ENCODE measurements around the gene ZNF350. TPM values are rescaled to one million over a fixed set of nuclear protein-coding genes. Genes with fewer than 3 reads are reported as not detected.
"Not testable (repeated sequence)": the region's sequence is repeated elsewhere in the genome, so short reads cannot be mapped to it uniquely, and the experiment has no call there.

The ZNF350 gene
- total and polyA plus RNA-seq, 4 donors: 2.1 to 4.9 (median 3.6) TPM

DNA sequence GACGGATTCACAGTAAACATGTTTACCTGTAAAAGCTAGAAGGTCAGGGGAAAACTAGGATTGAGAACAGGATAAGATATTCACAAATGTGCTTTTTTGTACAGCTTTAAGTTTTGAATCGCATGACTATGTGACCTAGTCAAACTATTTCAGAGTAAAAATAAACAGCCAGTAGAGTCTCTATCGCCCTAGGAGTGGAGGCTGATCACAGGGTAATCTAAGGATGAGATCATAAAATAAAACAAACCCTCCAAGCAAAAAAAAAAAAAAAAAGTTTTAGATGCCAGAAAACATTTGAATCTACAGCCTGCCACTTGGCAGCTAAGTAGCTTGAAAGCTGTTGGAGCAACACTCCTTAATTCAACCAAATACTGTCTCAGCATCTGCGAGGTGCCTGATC lies 26.8 kb downstream of the ZNF350 start:
- no peaks in the 10 kb centered on the region for H3K27me3 ChIP-seq (ENCODE audit: control insufficient read depth in 4 of 4, insufficient read depth in 4 of 4, low read length in 3 of 4)
- no peak overlapping the region for H3K27ac ChIP-seq (ENCODE audit: low read depth in 1 of 2, low read length in 2 of 2)
- peaks cover 0 to 19% (median 9%) of the 10 kb centered on the region in 4 donors for H3K36me3 ChIP-seq (ENCODE audit: control insufficient read depth in 4 of 4, insufficient read depth in 3 of 4, low read depth in 1 of 4, low read length in 3 of 4)
- no peaks in the 10 kb centered on the region for H3K4me1 ChIP-seq (ENCODE audit: control insufficient read depth in 4 of 4, insufficient read depth in 4 of 4, low read length in 3 of 4)
- DNase-seq (ENCODE audit: low spot score): no peak
- peak overlapping the region in 2 of 3 donors; percentile 11 to 12 for H3K4me3 ChIP-seq (ENCODE audit: low read depth in 1 of 3, low read length in 3 of 3)
- 77% methylated on average over 4 of the region's 4 CpGs for WGBS
- H3K9me3 ChIP-seq (ENCODE audit: control insufficient read depth in 4 of 4, low read length in 3 of 4): peaks cover 36 to 68% (median 45%) of the 10 kb centered on the region in 4 donors
- H3K9ac ChIP-seq (ENCODE audit: low read depth in 1 of 2, low read length in 2 of 2): no peak overlapping the region
- TF ChIP-seq, protein P1, sequence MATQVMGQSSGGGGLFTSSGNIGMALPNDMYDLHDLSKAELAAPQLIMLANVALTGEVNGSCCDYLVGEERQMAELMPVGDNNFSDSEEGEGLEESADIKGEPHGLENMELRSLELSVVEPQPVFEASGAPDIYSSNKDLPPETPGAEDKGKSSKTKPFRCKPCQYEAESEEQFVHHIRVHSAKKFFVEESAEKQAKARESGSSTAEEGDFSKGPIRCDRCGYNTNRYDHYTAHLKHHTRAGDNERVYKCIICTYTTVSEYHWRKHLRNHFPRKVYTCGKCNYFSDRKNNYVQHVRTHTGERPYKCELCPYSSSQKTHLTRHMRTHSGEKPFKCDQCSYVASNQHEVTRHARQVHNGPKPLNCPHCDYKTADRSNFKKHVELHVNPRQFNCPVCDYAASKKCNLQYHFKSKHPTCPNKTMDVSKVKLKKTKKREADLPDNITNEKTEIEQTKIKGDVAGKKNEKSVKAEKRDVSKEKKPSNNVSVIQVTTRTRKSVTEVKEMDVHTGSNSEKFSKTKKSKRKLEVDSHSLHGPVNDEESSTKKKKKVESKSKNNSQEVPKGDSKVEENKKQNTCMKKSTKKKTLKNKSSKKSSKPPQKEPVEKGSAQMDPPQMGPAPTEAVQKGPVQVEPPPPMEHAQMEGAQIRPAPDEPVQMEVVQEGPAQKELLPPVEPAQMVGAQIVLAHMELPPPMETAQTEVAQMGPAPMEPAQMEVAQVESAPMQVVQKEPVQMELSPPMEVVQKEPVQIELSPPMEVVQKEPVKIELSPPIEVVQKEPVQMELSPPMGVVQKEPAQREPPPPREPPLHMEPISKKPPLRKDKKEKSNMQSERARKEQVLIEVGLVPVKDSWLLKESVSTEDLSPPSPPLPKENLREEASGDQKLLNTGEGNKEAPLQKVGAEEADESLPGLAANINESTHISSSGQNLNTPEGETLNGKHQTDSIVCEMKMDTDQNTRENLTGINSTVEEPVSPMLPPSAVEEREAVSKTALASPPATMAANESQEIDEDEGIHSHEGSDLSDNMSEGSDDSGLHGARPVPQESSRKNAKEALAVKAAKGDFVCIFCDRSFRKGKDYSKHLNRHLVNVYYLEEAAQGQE (IDR thresholded peaks at IDR 0.05): no peak
- no peak for TF ChIP-seq RAD21 (IDR thresholded peaks at IDR 0.05)
- TF ChIP-seq, protein P2, sequence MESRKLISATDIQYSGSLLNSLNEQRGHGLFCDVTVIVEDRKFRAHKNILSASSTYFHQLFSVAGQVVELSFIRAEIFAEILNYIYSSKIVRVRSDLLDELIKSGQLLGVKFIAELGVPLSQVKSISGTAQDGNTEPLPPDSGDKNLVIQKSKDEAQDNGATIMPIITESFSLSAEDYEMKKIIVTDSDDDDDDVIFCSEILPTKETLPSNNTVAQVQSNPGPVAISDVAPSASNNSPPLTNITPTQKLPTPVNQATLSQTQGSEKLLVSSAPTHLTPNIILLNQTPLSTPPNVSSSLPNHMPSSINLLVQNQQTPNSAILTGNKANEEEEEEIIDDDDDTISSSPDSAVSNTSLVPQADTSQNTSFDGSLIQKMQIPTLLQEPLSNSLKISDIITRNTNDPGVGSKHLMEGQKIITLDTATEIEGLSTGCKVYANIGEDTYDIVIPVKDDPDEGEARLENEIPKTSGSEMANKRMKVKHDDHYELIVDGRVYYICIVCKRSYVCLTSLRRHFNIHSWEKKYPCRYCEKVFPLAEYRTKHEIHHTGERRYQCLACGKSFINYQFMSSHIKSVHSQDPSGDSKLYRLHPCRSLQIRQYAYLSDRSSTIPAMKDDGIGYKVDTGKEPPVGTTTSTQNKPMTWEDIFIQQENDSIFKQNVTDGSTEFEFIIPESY (IDR thresholded peaks at IDR 0.05): no peak
- no peak for TF ChIP-seq EGR1 (IDR thresholded peaks at IDR 0.05; ENCODE audit: low read depth in 2 of 2)
- TF ChIP-seq, protein P3, sequence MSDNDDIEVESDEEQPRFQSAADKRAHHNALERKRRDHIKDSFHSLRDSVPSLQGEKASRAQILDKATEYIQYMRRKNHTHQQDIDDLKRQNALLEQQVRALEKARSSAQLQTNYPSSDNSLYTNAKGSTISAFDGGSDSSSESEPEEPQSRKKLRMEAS (IDR thresholded peaks at IDR 0.05): no peak
- TF ChIP-seq TAF1 (conservative IDR thresholded peaks at IDR 0.05): no peak

DNA sequence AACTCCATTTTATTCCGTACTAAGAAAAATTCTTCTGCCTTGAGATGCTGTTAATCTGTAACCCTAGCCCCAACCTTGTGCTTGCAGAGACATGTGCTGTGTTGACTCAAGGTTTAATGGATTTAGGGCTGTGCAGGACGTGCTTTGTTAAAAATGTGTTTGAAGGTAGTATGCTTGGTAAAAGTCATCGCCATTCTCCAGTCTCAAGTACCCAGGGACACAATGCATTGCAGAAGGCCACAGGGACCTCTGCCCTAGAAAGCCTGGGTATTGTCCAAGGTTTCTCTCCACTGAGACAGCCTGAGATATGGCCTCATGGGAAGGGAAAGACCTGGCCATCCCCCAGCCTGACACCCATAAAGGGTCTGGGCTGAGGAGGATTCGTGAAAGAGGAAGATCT lies 28.8 kb downstream of the ZNF350 start:
- not testable (repeated sequence) for DNase-seq (ENCODE audit: low spot score); H3K27ac ChIP-seq (ENCODE audit: low read depth in 1 of 2, low read length in 2 of 2); H3K4me1 ChIP-seq (ENCODE audit: control insufficient read depth in 4 of 4, insufficient read depth in 4 of 4, low read length in 3 of 4); H3K9ac ChIP-seq (ENCODE audit: low read depth in 1 of 2, low read length in 2 of 2); H3K27me3 ChIP-seq (ENCODE audit: control insufficient read depth in 4 of 4, insufficient read depth in 4 of 4, low read length in 3 of 4); H3K36me3 ChIP-seq (ENCODE audit: control insufficient read depth in 4 of 4, insufficient read depth in 3 of 4, low read depth in 1 of 4, low read length in 3 of 4)
- WGBS: 41% methylated on average over 4 of the region's 4 CpGs
- Histone ChIP-seq H3K4me3 (ENCODE audit: low read depth in 1 of 3, low read length in 3 of 3) (peak overlapping the region in 1 of 3 donors; percentile 41), H3K9me3 (ENCODE audit: control insufficient read depth in 4 of 4, low read length in 3 of 4) (peaks cover 24 to 58% (median 30%) of the 10 kb centered on the region in 4 donors)

DNA sequence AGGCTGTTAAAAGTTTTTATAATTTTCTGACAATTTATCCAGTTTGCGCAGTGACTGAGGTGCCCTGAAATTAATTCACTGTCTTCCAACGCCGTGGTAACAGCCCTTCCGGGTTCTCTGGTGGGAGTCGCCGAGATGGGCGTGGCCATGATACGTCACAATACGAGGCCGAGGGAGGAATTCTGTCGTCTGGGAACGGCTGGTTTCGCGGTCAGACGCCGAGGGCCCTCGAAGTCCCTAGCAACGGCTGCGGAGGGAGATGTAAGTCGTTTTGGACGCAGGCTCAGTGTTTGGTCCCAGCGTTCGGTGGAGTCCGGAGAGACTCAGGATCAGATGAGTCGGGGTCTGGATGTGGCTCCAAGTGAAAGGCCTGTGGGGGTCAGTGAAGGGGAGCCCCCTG lies 37.7 kb downstream of the ZNF350 start:
- Histone ChIP-seq H3K9me3 (ENCODE audit: control insufficient read depth in 4 of 4, low read length in 3 of 4) (peaks cover 39 to 81% (median 63%) of the 10 kb centered on the region in 4 donors), H3K4me3 (ENCODE audit: low read depth in 1 of 3, low read length in 3 of 3) (peak overlapping the region in 2 of 3 donors; percentile 56 to 72), H3K36me3 (ENCODE audit: control insufficient read depth in 4 of 4, insufficient read depth in 3 of 4, low read depth in 1 of 4, low read length in 3 of 4) (peaks cover 3 to 22% (median 14%) of the 10 kb centered on the region in 4 donors), H3K27me3 (ENCODE audit: control insufficient read depth in 4 of 4, insufficient read depth in 4 of 4, low read length in 3 of 4) (no peaks in the 10 kb centered on the region), H3K27ac (ENCODE audit: low read depth in 1 of 2, low read length in 2 of 2) (no peak overlapping the region), H3K9ac (ENCODE audit: low read depth in 1 of 2, low read length in 2 of 2) (no peak overlapping the region), H3K4me1 (ENCODE audit: control insufficient read depth in 4 of 4, insufficient read depth in 4 of 4, low read length in 3 of 4) (no peaks in the 10 kb centered on the region)
- TF ChIP-seq GABPA (IDR thresholded peaks at IDR 0.05 in 1 of 2, conservative IDR thresholded peaks at IDR 0.05 in 1 of 2) (no peak), NR2F2 (IDR thresholded peaks at IDR 0.05) (no peak), RXRA (IDR thresholded peaks at IDR 0.05) (no peak), RAD21 (IDR thresholded peaks at IDR 0.05) (no peak), HNF4A (conservative IDR thresholded peaks at IDR 0.05) (no peak)
- TF ChIP-seq, protein P2 (IDR thresholded peaks at IDR 0.05): no peak
- TF ChIP-seq, protein P1 (IDR thresholded peaks at IDR 0.05): no peak
- 19% methylated on average over 25 of the region's 25 CpGs for WGBS
- no peak for DNase-seq (ENCODE audit: low spot score)

All from liver (tissue), 9 donors.